ENCODE measurements around the gene PTGES.

DNA sequence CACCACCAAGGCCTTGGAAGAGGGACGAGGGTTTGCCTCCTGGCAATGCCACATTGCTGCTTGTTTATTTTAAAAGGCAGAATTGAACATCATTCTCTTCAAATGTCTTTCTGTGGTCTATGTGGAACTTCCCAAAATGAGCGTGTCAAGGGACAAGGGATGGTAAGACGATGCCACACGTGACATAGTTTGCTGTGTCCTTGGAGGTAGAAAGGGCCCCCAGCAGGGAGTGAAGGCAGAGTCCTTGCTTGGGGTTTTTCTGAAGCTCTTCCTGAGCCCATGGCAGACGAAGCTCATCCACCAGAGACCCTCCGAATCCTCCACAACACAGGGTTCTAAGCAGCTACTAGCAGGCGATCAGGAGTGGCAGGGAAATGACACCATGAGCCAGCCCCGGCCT, 59.1 kb downstream of the PTGES start:
- TF ChIP-seq, protein P1, sequence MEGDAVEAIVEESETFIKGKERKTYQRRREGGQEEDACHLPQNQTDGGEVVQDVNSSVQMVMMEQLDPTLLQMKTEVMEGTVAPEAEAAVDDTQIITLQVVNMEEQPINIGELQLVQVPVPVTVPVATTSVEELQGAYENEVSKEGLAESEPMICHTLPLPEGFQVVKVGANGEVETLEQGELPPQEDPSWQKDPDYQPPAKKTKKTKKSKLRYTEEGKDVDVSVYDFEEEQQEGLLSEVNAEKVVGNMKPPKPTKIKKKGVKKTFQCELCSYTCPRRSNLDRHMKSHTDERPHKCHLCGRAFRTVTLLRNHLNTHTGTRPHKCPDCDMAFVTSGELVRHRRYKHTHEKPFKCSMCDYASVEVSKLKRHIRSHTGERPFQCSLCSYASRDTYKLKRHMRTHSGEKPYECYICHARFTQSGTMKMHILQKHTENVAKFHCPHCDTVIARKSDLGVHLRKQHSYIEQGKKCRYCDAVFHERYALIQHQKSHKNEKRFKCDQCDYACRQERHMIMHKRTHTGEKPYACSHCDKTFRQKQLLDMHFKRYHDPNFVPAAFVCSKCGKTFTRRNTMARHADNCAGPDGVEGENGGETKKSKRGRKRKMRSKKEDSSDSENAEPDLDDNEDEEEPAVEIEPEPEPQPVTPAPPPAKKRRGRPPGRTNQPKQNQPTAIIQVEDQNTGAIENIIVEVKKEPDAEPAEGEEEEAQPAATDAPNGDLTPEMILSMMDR (IDR thresholded peaks at IDR 0.05): no peak
- TF ChIP-seq POLR2A (IDR thresholded peaks at IDR 0.05): no peak

All from heart left ventricle (tissue), 13 donors.